A673 (cell line): Measurements from ENCODE around the gene HP. TPM values are rescaled to one million over a fixed set of nuclear protein-coding genes. Genes with fewer than 3 reads are reported as not detected.
"Not testable (repeated sequence)": the region's sequence is repeated elsewhere in the genome, so short reads cannot be mapped to it uniquely, and the experiment has no call there.

Experiments
- BruUV-seq: library from RNA; stranded (reverse); fragments of 400-500 nt; replicated peaks from 2 replicates; lab custom pipeline; 2021; lab: Mats Ljungman, UMichigan
- CTCF ChIA-PET: fragments of 300-600 bp; sonication (Branson Sonifier 250); formaldehyde crosslinking; loops from one replicate; lab custom pipeline; 2022; ENCODE audit warnings: antibody characterized with exemption; lab: Charles Lee
- POLR2A ChIA-PET: fragments of 300-600 bp; sonication (Branson Sonifier 250); formaldehyde crosslinking; loops from one replicate; lab custom pipeline; 2022; ENCODE audit warnings: antibody characterized with exemption; ENCODE audit not compliant: low non-redundant PET; lab: Charles Lee
- DNase-seq: peaks from one replicate; pipeline ENCODE4 v3.0.0-alpha.2; 2015; ENCODE audit warnings: low spot score
- H3K27ac ChIP-seq: fragments of 200-600 bp; sonication (generic); 2 replicates; pipeline ENCODE4 v1.5.1; 2016; ENCODE audit warnings: mixed run types, low read depth, mild to moderate bottlenecking, mixed read lengths, antibody characterized with exemption, low read length; ENCODE audit not compliant: poor library complexity, severe bottlenecking
- H3K27me3 ChIP-seq: fragments of 200-600 bp; sonication (generic); replicated peaks from 2 replicates; pipeline ENCODE4 v1.6.1; 2017; ENCODE audit warnings: mixed run types, low read depth, mild to moderate bottlenecking, mixed read lengths, antibody characterized with exemption, low read length; ENCODE audit not compliant: insufficient read depth, poor library complexity
- H3K36me3 ChIP-seq: fragments of 200-600 bp; sonication (generic); 2 replicates; pipeline ENCODE4 v1.6.1; 2016; ENCODE audit warnings: mixed run types, mild to moderate bottlenecking, mixed read lengths, antibody characterized with exemption, low read length; ENCODE audit not compliant: insufficient read depth, poor library complexity, severe bottlenecking
- H3K4me1 ChIP-seq: fragments of 200-600 bp; sonication (generic); 2 replicates; pipeline ENCODE4 v1.6.1; 2017; ENCODE audit warnings: mixed run types, mild to moderate bottlenecking, mixed read lengths, antibody characterized with exemption, low read length; ENCODE audit not compliant: insufficient read depth, poor library complexity, severe bottlenecking
- H3K4me3 ChIP-seq: fragments of 200-600 bp; sonication (generic); 2 replicates; pipeline ENCODE4 v1.5.1; 2016; ENCODE audit warnings: low read depth, mixed run types, mild to moderate bottlenecking, mixed read lengths, low read length; ENCODE audit not compliant: poor library complexity, severe bottlenecking
- H3K9me3 ChIP-seq: fragments of 200-600 bp; sonication (generic); 2 replicates; pipeline ENCODE4 v1.6.1; 2016; ENCODE audit warnings: mixed run types, low read depth, mild to moderate bottlenecking, mixed read lengths, antibody characterized with exemption, low read length; ENCODE audit not compliant: poor library complexity, severe bottlenecking
- CTCF ChIP-seq: fragments of 300-800, 200-600 bp; sonication (generic); conservative IDR thresholded peaks from 2 replicates; pipeline ENCODE4 v1.5.1; 2017; ENCODE audit warnings: low read depth, mild to moderate bottlenecking, antibody characterized with exemption, low read length, moderate library complexity, mixed read lengths
- EZH2 ChIP-seq: fragments of 200-600 bp; sonication (generic); IDR thresholded peaks from 2 replicates; pipeline ENCODE4 v1.6.1; 2017; ENCODE audit warnings: borderline replicate concordance, low read depth, mild to moderate bottlenecking, mixed read lengths, antibody characterized with exemption, low read length; ENCODE audit not compliant: poor library complexity, severe bottlenecking
- intact Hi-C: fragments of 100-400 bp; cut with micrococcal nuclease; formaldehyde crosslinking; loops from one replicate; pipeline ENCODE4 v1.10.0; 2022; ENCODE audit not compliant: unreplicated experiment
- total RNA-seq: library from RNA; stranded (reverse); gene quantifications from 2 replicates; pipeline ENCODE4 v1.2.3, GENCODE V29; 2021

HP gene
- total RNA-seq, 1 experiment from 2014 or later, result not detected

- not testable (repeated sequence) for DNase-seq, H3K27me3 ChIP-seq
Observed at GRCh38 chr16:72076991-72077706, 22.8 kb downstream of the HP start.

GRCh38 chr16:72083778-72084404 lies 29.6 kb downstream of the HP start:
- Histone ChIP-seq H3K4me3 (no peak overlapping the region), H3K4me1 (no peaks in the 10 kb centered on the region), H3K36me3 (peaks cover 40% of the 10 kb centered on the region), H3K9me3 (peaks cover 9% of the 10 kb centered on the region), H3K27me3 (no peaks in the 10 kb centered on the region), H3K27ac (no peak overlapping the region)
- ChIA-PET CTCF (no interaction called here), POLR2A (no interaction called here)
- TF ChIP-seq CTCF (no peak), EZH2 (no peak)
- no peak for DNase-seq
- BruUV-seq, result no TSS peak
- intact Hi-C loops, result no loop called here

More at GRCh38 chr16:72076991-72077706, 22.8 kb downstream of the HP start:
- H3K4me1 ChIP-seq, H3K27ac ChIP-seq, intact Hi-C loops, H3K9me3 ChIP-seq, BruUV-seq, POLR2A ChIA-PET, H3K4me3 ChIP-seq, H3K36me3 ChIP-seq: not testable (repeated sequence)
- CTCF ChIA-PET, result interaction anchor here (0.7 kb wide), 1 partner anchor 39 kb away, joined by 4 read pairs; no protein-coding TSS in a partner anchor

GRCh38 chr16:72084445-72084844 lies 30.1 kb downstream of the HP start:
- BruUV-seq, result no TSS peak
- CTCF ChIA-PET, result no interaction called here
- intact Hi-C loops, result no loop called here
- no peak for DNase-seq
- no peaks in the 10 kb centered on the region for H3K27me3 ChIP-seq
- no peak overlapping the region for H3K27ac ChIP-seq
- H3K9me3 ChIP-seq, result peaks cover 9% of the 10 kb centered on the region
- H3K4me1 ChIP-seq, result no peaks in the 10 kb centered on the region
- peaks cover 45% of the 10 kb centered on the region for H3K36me3 ChIP-seq
- POLR2A ChIA-PET, result no interaction called here
- TF ChIP-seq EZH2 (no peak), CTCF (no peak)
- H3K4me3 ChIP-seq, result no peak overlapping the region
